K562 (cell line): ENCODE data around the gene IRF6.

Experiments used
- CHD2 ChIP-seq: IDR thresholded peaks from 2 replicates; pipeline ENCODE4 v1.6.1; 2011; ENCODE audit warnings: low read depth, low read length
- HIVEP1 ChIP-seq: fragments of 250-450 bp; sonication (Bioruptor Pico); IDR thresholded peaks from 2 replicates; pipeline ENCODE4 v1.4.0; 2020; ENCODE audit warnings: mild to moderate bottlenecking
- IRF2 ChIP-seq: sonication (generic); formaldehyde crosslinking; IDR thresholded peaks from 2 replicates; pipeline ENCODE4 v1.8.1; 2022; ENCODE audit warnings: mild to moderate bottlenecking, missing genetic modification reagents
- TF ChIP-seq, protein P1 (sequence below): fragments of 450-650 bp; IDR thresholded peaks from 2 replicates; pipeline ENCODE4 v1.6.1; 2016; ENCODE audit warnings: low read depth, mild to moderate bottlenecking, moderate library complexity

DNA sequence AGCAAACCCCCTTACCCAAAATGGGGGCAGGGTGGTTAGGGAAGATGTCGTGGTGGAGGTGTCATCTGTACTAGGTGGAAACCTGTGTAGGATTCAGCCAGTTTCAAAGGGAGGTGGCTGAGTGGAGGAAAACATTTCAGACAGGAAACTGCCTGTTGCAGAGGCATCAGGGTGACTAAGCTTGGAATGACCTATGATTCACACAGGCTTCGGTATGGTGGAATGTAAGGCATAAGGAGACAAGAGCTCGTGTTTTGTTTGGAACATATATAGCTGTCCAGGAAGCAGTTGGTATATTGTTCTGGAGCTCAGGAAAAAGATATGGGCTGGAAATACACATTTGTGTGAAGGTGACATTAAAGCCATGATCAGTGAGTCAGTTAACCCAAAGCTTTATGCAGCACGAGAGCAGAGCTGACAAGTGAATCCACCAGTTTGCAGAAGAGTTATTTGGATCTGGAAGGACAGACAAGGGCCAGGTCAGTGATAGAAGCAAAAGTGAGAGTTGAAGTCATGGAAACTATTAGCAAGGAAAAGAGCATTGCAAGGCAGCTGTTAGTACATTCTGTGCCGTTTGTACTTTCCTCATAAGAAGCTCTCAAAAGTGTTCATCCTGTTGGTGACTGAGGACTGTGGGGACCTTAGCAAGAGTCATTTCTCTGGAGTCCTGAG, 34.1 kb upstream of the IRF6 start:
- TF ChIP-seq IRF2 (CRISPR knock-in tag) (no peak), CHD2 (no peak), HIVEP1 (CRISPR knock-in tag) (no peak)
- TF ChIP-seq, protein P1, sequence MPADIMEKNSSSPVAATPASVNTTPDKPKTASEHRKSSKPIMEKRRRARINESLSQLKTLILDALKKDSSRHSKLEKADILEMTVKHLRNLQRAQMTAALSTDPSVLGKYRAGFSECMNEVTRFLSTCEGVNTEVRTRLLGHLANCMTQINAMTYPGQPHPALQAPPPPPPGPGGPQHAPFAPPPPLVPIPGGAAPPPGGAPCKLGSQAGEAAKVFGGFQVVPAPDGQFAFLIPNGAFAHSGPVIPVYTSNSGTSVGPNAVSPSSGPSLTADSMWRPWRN, result no peak
